HL-60 (cell line): ENCODE results near the gene GPAT2.
"Not testable (repeated sequence)": the region's sequence is repeated elsewhere in the genome, so short reads cannot be mapped to it uniquely, and the experiment has no call there.

ENCODE experiments used
- CTCF ChIP-seq: IDR thresholded peaks from one replicate; pipeline ENCODE4 v1.5.1; 2011; ENCODE audit warnings: low read length, control low read depth, inconsistent platforms; ENCODE audit not compliant: insufficient read depth
- GABPA ChIP-seq: IDR thresholded peaks from 2 replicates; pipeline ENCODE4 v1.6.1; 2012; ENCODE audit warnings: low read depth
- POLR2AphosphoS5 ChIP-seq: IDR thresholded peaks from 2 replicates; pipeline ENCODE4 v1.6.1; 2012; ENCODE audit warnings: low read depth
- REST ChIP-seq: IDR thresholded peaks from 2 replicates; pipeline ENCODE4 v1.6.1; 2012; ENCODE audit warnings: low read depth; ENCODE audit not compliant: insufficient replicate concordance
- SPI1 ChIP-seq: IDR thresholded peaks from 2 replicates; pipeline ENCODE4 v1.6.1; 2012; ENCODE audit warnings: low read depth, mild to moderate bottlenecking, borderline replicate concordance

GRCh38 chr2:96071087-96071976, 36.6 kb upstream of the GPAT2 start:
- TF ChIP-seq CTCF, GABPA, REST, POLR2AphosphoS5, SPI1: not testable (repeated sequence)
